GM23338 (cell line): Measurements from ENCODE around the gene KLHDC2. TPM values are rescaled to one million over a fixed set of nuclear protein-coding genes. Genes with fewer than 3 reads are reported as not detected.
"Not testable (repeated sequence)": the region's sequence is repeated elsewhere in the genome, so short reads cannot be mapped to it uniquely, and the experiment has no call there.

Source experiments
- ATAC-seq: fragments of 200-7000 bp; cut with Tn5 transposase; 3 replicates; pipeline ENCODE4 v1.9.1; 2020
- DNase-seq: peaks from one replicate; pipeline ENCODE4 v3.0.0-alpha.2; 2015; ENCODE audit warnings: low spot score
- H2AFZ ChIP-seq: fragments of 200-600 bp; sonication (generic); 2 replicates; pipeline ENCODE4 v1.8.0; 2016; ENCODE audit warnings: antibody characterized with exemption, mild to moderate bottlenecking, moderate library complexity
- H3F3A ChIP-seq: fragments of 200-600 bp; sonication (generic); replicated peaks from 2 replicates; pipeline ENCODE4 v1.8.0; 2017; ENCODE audit warnings: antibody characterized with exemption, mixed run types, low read depth
- H3K27ac ChIP-seq: fragments of 200-600 bp; sonication (generic); 2 replicates; pipeline ENCODE4 v1.6.1; 2016; ENCODE audit warnings: low read depth
- H3K27me3 ChIP-seq: fragments of 200-600 bp; sonication (generic); 2 replicates; pipeline ENCODE4 v1.8.0; 2016; ENCODE audit warnings: mild to moderate bottlenecking, mixed run types, moderate library complexity; ENCODE audit not compliant: insufficient read depth
- H3K36me3 ChIP-seq: fragments of 200-600 bp; sonication (generic); 2 replicates; pipeline ENCODE4 v1.8.0; 2016; ENCODE audit warnings: mild to moderate bottlenecking; ENCODE audit not compliant: insufficient read depth
- H3K4me1 ChIP-seq: fragments of 200-600 bp; sonication (generic); 2 replicates; pipeline ENCODE4 v1.8.0; 2016; ENCODE audit warnings: mild to moderate bottlenecking, moderate library complexity; ENCODE audit not compliant: insufficient read depth
- H3K4me2 ChIP-seq: fragments of 200-600 bp; sonication (generic); 2 replicates; pipeline ENCODE4 v1.7.1; 2017; ENCODE audit warnings: mixed run types
- H3K4me3 ChIP-seq: fragments of 200-600 bp; sonication (generic); 2 replicates; pipeline ENCODE4 v1.6.1; 2016; ENCODE audit warnings: mixed run types
- H3K79me2 ChIP-seq: fragments of 200-600 bp; sonication (generic); replicated peaks from 2 replicates; pipeline ENCODE4 v1.8.0; 2017; ENCODE audit warnings: mild to moderate bottlenecking; ENCODE audit not compliant: insufficient read depth
- H3K9me2 ChIP-seq: fragments of 200-600 bp; sonication (generic); 2 replicates; pipeline ENCODE4 v1.8.0; 2017; ENCODE audit not compliant: insufficient read depth
- H4K20me1 ChIP-seq: fragments of 200-600 bp; sonication (generic); replicated peaks from 2 replicates; pipeline ENCODE4 v1.8.0; 2017; ENCODE audit warnings: mild to moderate bottlenecking; ENCODE audit not compliant: insufficient read depth
- H3K27ac Mint-ChIP-seq: 2 replicates; pipeline ENCODE4 v1.8.0; 2020; ENCODE audit warnings: inconsistent platforms, mild to moderate bottlenecking, moderate library complexity, mixed read lengths
- H3K27me3 Mint-ChIP-seq: 3 replicates; pipeline ENCODE4 v1.8.0; 2022; ENCODE audit warnings: low read depth, mild to moderate bottlenecking, moderate library complexity, mixed read lengths, inconsistent platforms; ENCODE audit not compliant: insufficient read depth, poor library complexity
- H3K36me3 Mint-ChIP-seq: 3 replicates; pipeline ENCODE4 v1.8.0; 2021; ENCODE audit warnings: low read depth, mild to moderate bottlenecking, inconsistent platforms, moderate library complexity, mixed read lengths
- H3K4me1 Mint-ChIP-seq: 3 replicates; pipeline ENCODE4 v1.8.0; 2020; ENCODE audit warnings: mild to moderate bottlenecking, inconsistent platforms, mixed read lengths
- H3K4me3 Mint-ChIP-seq: 3 replicates; pipeline ENCODE4 v1.8.0; 2021; ENCODE audit warnings: moderate library complexity, mild to moderate bottlenecking, inconsistent platforms, mixed read lengths
- H3K9me3 Mint-ChIP-seq: 3 replicates; pipeline ENCODE4 v1.8.0; 2020; ENCODE audit warnings: moderate library complexity, mild to moderate bottlenecking, inconsistent platforms, mixed read lengths
- EZH2phosphoT487 ChIP-seq: fragments of 200-600 bp; sonication (generic); IDR thresholded peaks from one replicate; pipeline ENCODE4 v1.8.1; 2018; ENCODE audit warnings: antibody characterized with exemption; ENCODE audit not compliant: unreplicated experiment
- JUNB ChIP-seq: IDR thresholded peaks from one replicate; pipeline ENCODE4 v1.6.1; 2016; ENCODE audit warnings: antibody characterized with exemption; ENCODE audit not compliant: unreplicated experiment
- NANOG ChIP-seq: IDR thresholded peaks from 2 replicates; pipeline ENCODE4 v1.6.1; 2016; ENCODE audit warnings: antibody characterized with exemption, borderline replicate concordance
- POLR2AphosphoS5 ChIP-seq: IDR thresholded peaks from 2 replicates; pipeline ENCODE4 v1.6.1; 2016; ENCODE audit warnings: antibody characterized with exemption, low read depth
- ZNF114 ChIP-seq: fragments of 250-450 bp; sonication (Bioruptor Pico); IDR thresholded peaks from 2 replicates; pipeline ENCODE4 v1.5.0; 2020; ENCODE audit warnings: mild to moderate bottlenecking, moderate library complexity
- ZNF331 ChIP-seq: fragments of 250-450 bp; sonication (Bioruptor Pico); IDR thresholded peaks from 2 replicates; pipeline ENCODE4 v1.5.0; 2020; ENCODE audit warnings: low read depth, mild to moderate bottlenecking, moderate library complexity
- polyA plus RNA-seq: library from polyadenylated mRNA; unstranded; fragments of >200 nt; fragmentation: Nextera tagmentation; extraction: Ambion mirVana; gene quantifications from 2 replicates; pipeline ENCODE4 v1.2.1, GENCODE V29; 2016
- total RNA-seq: library from RNA; depleted of rRNA; stranded (reverse); fragments of >200 nt; shearing (Covaris generic); gene quantifications from 2 replicates; pipeline ENCODE4 v1.2.3, GENCODE V29; 2014
- TF ChIP-seq, protein P1 (sequence below): IDR thresholded peaks from one replicate; pipeline ENCODE4 v1.6.1; 2018; ENCODE audit warnings: antibody characterized with exemption; ENCODE audit not compliant: unreplicated experiment
- TF ChIP-seq, protein P2 (sequence below): IDR thresholded peaks from 2 replicates; pipeline ENCODE4 v1.6.1; 2016; ENCODE audit warnings: antibody characterized with exemption
- TF ChIP-seq, protein P3 (sequence below), 2 experiments: fragments of 200-600 bp in 1 of 2; sonication (generic) in 1 of 2; conservative IDR thresholded peaks; 2 replicates each; pipeline versions ENCODE4 v1.5.1 to v1.6.1; 2016 to 2017; ENCODE audit warnings: antibody characterized with exemption in 2 of 2, low read depth in 2 of 2, mild to moderate bottlenecking in 2 of 2, moderate library complexity in 1 of 2
- TF ChIP-seq, protein P4 (sequence below): fragments of 250-450 bp; sonication (Bioruptor Pico); IDR thresholded peaks from 2 replicates; pipeline ENCODE4 v1.5.0; 2020; ENCODE audit warnings: mild to moderate bottlenecking, moderate library complexity

The KLHDC2 gene
- total and polyA plus RNA-seq, 2 experiments from 2014 or later = 38.5 to 61.9 TPM

DNA sequence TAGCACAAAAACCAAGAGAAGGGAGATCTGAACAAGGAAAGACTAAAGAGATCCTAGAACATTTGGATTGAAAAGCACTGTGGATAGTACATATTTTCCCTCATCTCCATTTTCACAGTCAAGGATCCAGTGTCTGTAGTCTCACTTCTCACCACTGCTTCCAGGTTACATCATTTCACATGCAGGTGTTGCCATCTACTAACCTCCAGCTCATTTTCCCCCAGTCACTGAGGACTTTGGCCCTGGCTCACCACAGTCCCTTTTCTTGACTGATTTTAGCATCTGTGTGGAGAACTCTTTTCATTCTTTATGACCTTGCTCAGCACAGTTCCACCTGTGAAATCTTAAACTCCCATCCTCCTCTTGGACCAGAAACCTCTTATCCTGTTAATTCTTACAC, 21.5 kb upstream of the KLHDC2 start:
- not testable (repeated sequence) for ATAC-seq, H3K4me1 Mint-ChIP-seq, H3K27ac Mint-ChIP-seq, H3K36me3 ChIP-seq, H3K4me2 ChIP-seq, H3F3A ChIP-seq, H3K4me1 ChIP-seq, H3K27ac ChIP-seq, H3K4me3 ChIP-seq, H3K36me3 Mint-ChIP-seq, H3K9me3 Mint-ChIP-seq, DNase-seq, H3K79me2 ChIP-seq, H4K20me1 ChIP-seq, H3K27me3 Mint-ChIP-seq, H3K9me2 ChIP-seq, H3K27me3 ChIP-seq, H3K4me3 Mint-ChIP-seq
- H2AFZ ChIP-seq = peak overlapping the region; percentile 52; the same call in 1 of the 2 replicates

DNA sequence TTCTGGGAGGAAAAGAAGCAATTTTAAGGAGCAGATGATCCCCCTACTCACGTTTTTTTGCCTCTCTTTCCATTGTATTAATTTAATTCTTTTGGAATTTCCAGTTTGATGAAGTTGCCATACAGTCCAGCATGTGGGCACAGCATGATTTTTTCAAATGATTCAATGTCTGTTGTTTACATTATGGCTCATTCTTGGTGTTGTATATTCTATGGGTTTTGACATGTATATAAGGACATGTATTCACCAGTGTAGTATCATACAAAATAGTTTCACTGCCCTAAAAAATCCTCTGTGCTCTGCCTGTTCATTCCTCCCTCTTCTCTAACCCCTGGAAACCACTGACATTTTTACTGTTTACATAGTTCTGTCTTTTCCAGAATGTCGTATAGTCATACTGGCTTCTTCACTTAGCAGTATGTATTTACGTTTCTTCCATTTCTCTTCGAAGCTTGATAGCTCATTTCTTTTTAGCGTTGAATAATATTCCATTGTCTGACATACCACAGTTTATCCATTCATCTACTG, 13.3 kb upstream of the KLHDC2 start:
- H3K4me1 ChIP-seq = no peaks in the 10 kb centered on the region
- no peaks in the 10 kb centered on the region for H3F3A ChIP-seq
- H3K4me3 ChIP-seq = no peak overlapping the region
- H3K27me3 Mint-ChIP-seq = no peaks in the 10 kb centered on the region
- H3K27ac Mint-ChIP-seq = no peak overlapping the region
- H3K4me3 Mint-ChIP-seq = no peak overlapping the region
- H3K79me2 ChIP-seq = no peaks in the 10 kb centered on the region
- no peak overlapping the region for H2AFZ ChIP-seq
- no peaks in the 10 kb centered on the region for H3K27me3 ChIP-seq
- H3K4me1 Mint-ChIP-seq = no peaks in the 10 kb centered on the region
- no peak for DNase-seq
- H3K9me2 ChIP-seq = no peaks in the 10 kb centered on the region; the same call in 1 of the 2 replicates
- no peaks in the 10 kb centered on the region; the same call in 2 of the 3 replicates for H3K9me3 Mint-ChIP-seq
- H3K36me3 Mint-ChIP-seq = no peaks in the 10 kb centered on the region
- H3K27ac ChIP-seq = no peak overlapping the region
- H3K36me3 ChIP-seq = no peaks in the 10 kb centered on the region
- H3K4me2 ChIP-seq = no peak overlapping the region
- ATAC-seq = no peak
- H4K20me1 ChIP-seq = no peaks in the 10 kb centered on the region
- no peak for TF ChIP-seq ZNF331 (CRISPR knock-in tag)
- TF ChIP-seq, protein P1, sequence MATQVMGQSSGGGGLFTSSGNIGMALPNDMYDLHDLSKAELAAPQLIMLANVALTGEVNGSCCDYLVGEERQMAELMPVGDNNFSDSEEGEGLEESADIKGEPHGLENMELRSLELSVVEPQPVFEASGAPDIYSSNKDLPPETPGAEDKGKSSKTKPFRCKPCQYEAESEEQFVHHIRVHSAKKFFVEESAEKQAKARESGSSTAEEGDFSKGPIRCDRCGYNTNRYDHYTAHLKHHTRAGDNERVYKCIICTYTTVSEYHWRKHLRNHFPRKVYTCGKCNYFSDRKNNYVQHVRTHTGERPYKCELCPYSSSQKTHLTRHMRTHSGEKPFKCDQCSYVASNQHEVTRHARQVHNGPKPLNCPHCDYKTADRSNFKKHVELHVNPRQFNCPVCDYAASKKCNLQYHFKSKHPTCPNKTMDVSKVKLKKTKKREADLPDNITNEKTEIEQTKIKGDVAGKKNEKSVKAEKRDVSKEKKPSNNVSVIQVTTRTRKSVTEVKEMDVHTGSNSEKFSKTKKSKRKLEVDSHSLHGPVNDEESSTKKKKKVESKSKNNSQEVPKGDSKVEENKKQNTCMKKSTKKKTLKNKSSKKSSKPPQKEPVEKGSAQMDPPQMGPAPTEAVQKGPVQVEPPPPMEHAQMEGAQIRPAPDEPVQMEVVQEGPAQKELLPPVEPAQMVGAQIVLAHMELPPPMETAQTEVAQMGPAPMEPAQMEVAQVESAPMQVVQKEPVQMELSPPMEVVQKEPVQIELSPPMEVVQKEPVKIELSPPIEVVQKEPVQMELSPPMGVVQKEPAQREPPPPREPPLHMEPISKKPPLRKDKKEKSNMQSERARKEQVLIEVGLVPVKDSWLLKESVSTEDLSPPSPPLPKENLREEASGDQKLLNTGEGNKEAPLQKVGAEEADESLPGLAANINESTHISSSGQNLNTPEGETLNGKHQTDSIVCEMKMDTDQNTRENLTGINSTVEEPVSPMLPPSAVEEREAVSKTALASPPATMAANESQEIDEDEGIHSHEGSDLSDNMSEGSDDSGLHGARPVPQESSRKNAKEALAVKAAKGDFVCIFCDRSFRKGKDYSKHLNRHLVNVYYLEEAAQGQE = no peak
- TF ChIP-seq, protein P2, sequence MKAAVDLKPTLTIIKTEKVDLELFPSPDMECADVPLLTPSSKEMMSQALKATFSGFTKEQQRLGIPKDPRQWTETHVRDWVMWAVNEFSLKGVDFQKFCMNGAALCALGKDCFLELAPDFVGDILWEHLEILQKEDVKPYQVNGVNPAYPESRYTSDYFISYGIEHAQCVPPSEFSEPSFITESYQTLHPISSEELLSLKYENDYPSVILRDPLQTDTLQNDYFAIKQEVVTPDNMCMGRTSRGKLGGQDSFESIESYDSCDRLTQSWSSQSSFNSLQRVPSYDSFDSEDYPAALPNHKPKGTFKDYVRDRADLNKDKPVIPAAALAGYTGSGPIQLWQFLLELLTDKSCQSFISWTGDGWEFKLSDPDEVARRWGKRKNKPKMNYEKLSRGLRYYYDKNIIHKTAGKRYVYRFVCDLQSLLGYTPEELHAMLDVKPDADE = no peak
- TF ChIP-seq, protein P3, sequence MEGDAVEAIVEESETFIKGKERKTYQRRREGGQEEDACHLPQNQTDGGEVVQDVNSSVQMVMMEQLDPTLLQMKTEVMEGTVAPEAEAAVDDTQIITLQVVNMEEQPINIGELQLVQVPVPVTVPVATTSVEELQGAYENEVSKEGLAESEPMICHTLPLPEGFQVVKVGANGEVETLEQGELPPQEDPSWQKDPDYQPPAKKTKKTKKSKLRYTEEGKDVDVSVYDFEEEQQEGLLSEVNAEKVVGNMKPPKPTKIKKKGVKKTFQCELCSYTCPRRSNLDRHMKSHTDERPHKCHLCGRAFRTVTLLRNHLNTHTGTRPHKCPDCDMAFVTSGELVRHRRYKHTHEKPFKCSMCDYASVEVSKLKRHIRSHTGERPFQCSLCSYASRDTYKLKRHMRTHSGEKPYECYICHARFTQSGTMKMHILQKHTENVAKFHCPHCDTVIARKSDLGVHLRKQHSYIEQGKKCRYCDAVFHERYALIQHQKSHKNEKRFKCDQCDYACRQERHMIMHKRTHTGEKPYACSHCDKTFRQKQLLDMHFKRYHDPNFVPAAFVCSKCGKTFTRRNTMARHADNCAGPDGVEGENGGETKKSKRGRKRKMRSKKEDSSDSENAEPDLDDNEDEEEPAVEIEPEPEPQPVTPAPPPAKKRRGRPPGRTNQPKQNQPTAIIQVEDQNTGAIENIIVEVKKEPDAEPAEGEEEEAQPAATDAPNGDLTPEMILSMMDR (conservative IDR thresholded peaks at IDR 0.05; ENCODE audit: low read depth in 2 of 2) = no peak
- TF ChIP-seq, protein P4, sequence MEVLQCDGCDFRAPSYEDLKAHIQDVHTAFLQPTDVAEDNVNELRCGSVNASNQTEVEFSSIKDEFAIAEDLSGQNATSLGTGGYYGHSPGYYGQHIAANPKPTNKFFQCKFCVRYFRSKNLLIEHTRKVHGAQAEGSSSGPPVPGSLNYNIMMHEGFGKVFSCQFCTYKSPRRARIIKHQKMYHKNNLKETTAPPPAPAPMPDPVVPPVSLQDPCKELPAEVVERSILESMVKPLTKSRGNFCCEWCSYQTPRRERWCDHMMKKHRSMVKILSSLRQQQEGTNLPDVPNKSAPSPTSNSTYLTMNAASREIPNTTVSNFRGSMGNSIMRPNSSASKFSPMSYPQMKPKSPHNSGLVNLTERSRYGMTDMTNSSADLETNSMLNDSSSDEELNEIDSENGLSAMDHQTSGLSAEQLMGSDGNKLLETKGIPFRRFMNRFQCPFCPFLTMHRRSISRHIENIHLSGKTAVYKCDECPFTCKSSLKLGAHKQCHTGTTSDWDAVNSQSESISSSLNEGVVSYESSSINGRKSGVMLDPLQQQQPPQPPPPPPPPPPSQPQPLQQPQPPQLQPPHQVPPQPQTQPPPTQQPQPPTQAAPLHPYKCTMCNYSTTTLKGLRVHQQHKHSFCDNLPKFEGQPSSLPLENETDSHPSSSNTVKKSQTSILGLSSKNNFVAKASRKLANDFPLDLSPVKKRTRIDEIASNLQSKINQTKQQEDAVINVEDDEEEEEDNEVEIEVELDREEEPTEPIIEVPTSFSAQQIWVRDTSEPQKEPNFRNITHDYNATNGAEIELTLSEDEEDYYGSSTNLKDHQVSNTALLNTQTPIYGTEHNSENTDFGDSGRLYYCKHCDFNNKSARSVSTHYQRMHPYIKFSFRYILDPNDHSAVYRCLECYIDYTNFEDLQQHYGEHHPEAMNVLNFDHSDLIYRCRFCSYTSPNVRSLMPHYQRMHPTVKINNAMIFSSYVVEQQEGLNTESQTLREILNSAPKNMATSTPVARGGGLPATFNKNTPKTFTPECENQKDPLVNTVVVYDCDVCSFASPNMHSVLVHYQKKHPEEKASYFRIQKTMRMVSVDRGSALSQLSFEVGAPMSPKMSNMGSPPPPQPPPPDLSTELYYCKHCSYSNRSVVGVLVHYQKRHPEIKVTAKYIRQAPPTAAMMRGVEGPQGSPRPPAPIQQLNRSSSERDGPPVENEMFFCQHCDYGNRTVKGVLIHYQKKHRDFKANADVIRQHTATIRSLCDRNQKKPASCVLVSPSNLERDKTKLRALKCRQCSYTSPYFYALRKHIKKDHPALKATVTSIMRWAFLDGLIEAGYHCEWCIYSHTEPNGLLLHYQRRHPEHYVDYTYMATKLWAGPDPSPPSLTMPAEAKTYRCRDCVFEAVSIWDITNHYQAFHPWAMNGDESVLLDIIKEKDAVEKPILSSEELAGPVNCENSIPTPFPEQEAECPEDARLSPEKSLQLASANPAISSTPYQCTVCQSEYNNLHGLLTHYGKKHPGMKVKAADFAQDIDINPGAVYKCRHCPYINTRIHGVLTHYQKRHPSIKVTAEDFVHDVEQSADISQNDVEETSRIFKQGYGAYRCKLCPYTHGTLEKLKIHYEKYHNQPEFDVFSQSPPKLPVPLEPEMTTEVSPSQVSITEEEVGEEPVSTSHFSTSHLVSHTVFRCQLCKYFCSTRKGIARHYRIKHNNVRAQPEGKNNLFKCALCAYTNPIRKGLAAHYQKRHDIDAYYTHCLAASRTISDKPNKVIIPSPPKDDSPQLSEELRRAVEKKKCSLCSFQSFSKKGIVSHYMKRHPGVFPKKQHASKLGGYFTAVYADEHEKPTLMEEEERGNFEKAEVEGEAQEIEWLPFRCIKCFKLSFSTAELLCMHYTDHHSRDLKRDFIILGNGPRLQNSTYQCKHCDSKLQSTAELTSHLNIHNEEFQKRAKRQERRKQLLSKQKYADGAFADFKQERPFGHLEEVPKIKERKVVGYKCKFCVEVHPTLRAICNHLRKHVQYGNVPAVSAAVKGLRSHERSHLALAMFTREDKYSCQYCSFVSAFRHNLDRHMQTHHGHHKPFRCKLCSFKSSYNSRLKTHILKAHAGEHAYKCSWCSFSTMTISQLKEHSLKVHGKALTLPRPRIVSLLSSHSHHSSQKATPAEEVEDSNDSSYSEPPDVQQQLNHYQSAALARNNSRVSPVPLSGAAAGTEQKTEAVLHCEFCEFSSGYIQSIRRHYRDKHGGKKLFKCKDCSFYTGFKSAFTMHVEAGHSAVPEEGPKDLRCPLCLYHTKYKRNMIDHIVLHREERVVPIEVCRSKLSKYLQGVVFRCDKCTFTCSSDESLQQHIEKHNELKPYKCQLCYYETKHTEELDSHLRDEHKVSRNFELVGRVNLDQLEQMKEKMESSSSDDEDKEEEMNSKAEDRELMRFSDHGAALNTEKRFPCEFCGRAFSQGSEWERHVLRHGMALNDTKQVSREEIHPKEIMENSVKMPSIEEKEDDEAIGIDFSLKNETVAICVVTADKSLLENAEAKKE (CRISPR knock-in tag) = no peak
- TF ChIP-seq ZNF114 (CRISPR knock-in tag) = no peak
- TF ChIP-seq JUNB = no peak
- no peak for TF ChIP-seq NANOG
- no peak for TF ChIP-seq POLR2AphosphoS5
- no peak for TF ChIP-seq EZH2phosphoT487
